A549 treated with Mapracorat at 1 μM for 4 hours (cell line): ENCODE data around the gene CD160. TPM values are rescaled to one million over a fixed set of nuclear protein-coding genes. Genes with fewer than 3 reads are reported as not detected.

Experiments used
- total RNA-seq: library from RNA; stranded (reverse); fragments of 200-300 nt; extraction: Qiagen RNA extraction; gene quantifications from 5 replicates; pipeline ENCODE4 v1.2.3, GENCODE V29; 2022

CD160 gene, protein sequence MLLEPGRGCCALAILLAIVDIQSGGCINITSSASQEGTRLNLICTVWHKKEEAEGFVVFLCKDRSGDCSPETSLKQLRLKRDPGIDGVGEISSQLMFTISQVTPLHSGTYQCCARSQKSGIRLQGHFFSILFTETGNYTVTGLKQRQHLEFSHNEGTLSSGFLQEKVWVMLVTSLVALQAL
- total RNA-seq, result not detected in 5 replicates

DNA sequence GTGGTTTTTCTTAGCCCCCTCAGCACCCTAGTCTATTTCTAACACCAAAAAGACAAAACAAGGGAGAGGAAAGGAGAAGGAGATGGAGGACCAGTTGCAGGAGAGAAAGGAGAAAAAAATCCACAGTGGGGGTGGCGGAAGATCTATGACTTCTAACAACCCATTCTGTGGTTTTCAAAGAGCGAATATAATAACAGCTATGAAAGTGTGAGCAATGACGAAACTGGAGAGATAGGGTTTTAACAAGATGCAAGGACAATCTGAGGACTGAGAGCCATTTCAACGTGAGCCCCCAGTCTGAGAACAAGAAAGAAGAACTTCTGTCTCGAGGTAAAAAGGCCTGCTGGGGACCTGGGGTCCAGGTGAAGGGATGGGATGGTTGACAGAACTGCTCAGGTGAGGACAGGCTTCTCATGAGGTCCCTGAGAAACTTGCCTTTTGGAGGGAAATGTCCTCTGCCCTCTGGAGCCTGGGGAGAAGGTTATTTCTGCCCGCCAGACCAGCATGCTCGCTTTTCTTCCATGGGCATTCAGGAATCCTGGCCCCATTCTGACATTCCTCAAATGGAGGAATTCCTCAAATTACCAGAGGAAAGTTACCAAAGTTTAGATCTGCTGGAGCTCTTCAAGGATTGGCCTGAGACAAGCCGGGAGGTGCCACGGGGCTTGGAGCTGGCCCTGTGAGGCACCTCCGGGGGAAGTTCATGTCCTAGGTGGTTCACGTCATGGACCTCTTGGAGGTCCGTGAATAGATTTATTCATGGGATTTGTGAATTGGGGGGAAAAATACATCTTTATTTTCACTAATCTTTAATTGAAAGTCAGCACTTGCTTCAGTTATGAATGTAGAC, at the start of gene CD160:
TSS of gene CD160 (plus strand) at position 270 of the 850 bp plus-strand sequence. CDS start 8,829 bp downstream, outside the sequence.

DNA sequence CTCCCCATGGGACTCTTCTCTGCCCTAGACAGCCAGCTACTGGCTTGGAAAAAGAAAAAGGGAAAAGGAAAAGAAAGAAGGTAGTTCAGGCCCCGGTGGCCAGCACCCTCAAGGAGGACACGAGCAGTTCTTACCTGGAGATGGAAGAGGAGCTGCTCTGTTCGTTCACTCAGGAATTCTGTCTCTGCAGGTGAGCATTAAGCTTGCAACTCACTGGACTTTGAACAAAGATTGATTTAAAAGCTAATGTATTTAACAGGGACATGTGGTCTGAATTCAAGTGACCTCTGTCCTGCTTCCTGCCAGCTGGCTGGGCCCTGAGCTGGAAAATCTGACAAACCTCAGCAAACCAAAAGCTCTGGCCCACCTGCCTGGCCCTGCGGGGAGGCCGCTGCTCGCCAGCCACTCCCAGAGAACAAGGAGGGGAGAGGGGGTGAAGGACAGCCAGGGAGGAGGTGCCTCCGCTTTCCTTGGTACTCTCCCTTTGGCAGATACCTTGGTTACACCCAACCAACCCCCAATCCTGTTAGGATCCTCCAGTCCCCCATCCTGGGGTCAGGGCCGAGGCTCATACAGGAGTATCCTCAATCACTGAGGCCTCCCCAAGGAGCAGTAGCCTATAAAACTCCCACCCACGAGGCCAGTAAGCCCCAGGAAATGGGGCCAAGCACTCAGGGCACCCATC, 12.0 kb upstream of the CD160 start, which contains the start of gene PDZK1:
TSS of gene PDZK1 (minus strand) at position 186 of the 685 bp plus-strand sequence. CDS start 19,347 bp downstream, outside the sequence.

Other genes starting within 250 kb of the CD160 start
- gene GPR89A, start 111.5 kb upstream of the CD160 start, total RNA-seq, result 14.5 to 16.8 TPM (median 15.9 TPM) in 5 replicates
- gene PDZK1, start 12.1 kb upstream of the CD160 start, total RNA-seq, result 0.72 to 1.1 TPM (median 0.83 TPM) in 5 replicates
- 12.3 to 13.3 TPM (median 13.1 TPM) in 5 replicates for gene RNF115, start 104.6 kb downstream of the CD160 start, total RNA-seq
- gene POLR3C, start 104.7 kb downstream of the CD160 start, total RNA-seq, result 35.4 to 41.4 TPM (median 38.1 TPM) in 5 replicates
- gene NUDT17, start 126.1 kb downstream of the CD160 start, total RNA-seq, result 6.0 to 7.2 TPM (median 7.1 TPM) in 5 replicates
- 34.4 to 41.6 TPM (median 40.6 TPM) in 5 replicates for gene PIAS3, start 139.6 kb downstream of the CD160 start, total RNA-seq
- 0.04 to 0.08 TPM (median 0.05 TPM) in 3 of 5 replicates, not detected in the others for gene ANKRD35, start 166.4 kb downstream of the CD160 start, total RNA-seq
- 1.2 to 1.9 TPM (median 1.7 TPM) in 5 replicates for gene ITGA10, start 190.6 kb downstream of the CD160 start, total RNA-seq
- gene PEX11B, start 199.2 kb downstream of the CD160 start, total RNA-seq, result 33.2 to 41.4 TPM (median 36.2 TPM) in 5 replicates
- 224 to 253 TPM (median 231 TPM) in 5 replicates for gene RBM8A, start 208.0 kb downstream of the CD160 start, total RNA-seq
- 10.3 to 12.0 TPM (median 11.7 TPM) in 5 replicates for gene LIX1L, start 238.5 kb downstream of the CD160 start, total RNA-seq
- gene ANKRD34A, start 245.1 kb downstream of the CD160 start, total RNA-seq, result 0.21 to 0.42 TPM (median 0.27 TPM) in 5 replicates
- gene POLR3GL, start 245.2 kb downstream of the CD160 start, total RNA-seq, result 9.2 to 13.8 TPM (median 12.7 TPM) in 5 replicates